CD4-positive, alpha-beta T cell treated with Interferon alpha-2 for 1 hour (primary cell): ENCODE measurements around the gene KPNA4.
"Not testable (repeated sequence)": the region's sequence is repeated elsewhere in the genome, so short reads cannot be mapped to it uniquely, and the experiment has no call there.

Source experiments
- DNase-seq, 2 donors: peaks; one replicate each; pipeline ENCODE4 v3.0.0-alpha.2; 2020 to 2022

The KPNA4 gene

GRCh38 chr3:160482796-160483195 is 82.6 kb downstream of the KPNA4 start:
- no peak for DNase-seq

GRCh38 chr3:160481856-160482255 is 83.5 kb downstream of the KPNA4 start:
- DNase-seq, result no peak

GRCh38 chr3:160480931-160481330 is 84.4 kb downstream of the KPNA4 start:
- DNase-seq, result no peak

- no peak for DNase-seq
Observed at GRCh38 chr3:160479376-160479775, 86.0 kb downstream of the KPNA4 start.

GRCh38 chr3:160478338-160478737 is 87.0 kb downstream of the KPNA4 start:
- no peak for DNase-seq

- no peak for DNase-seq
Observed at GRCh38 chr3:160477750-160478149, 87.6 kb downstream of the KPNA4 start.

- DNase-seq, result no peak
Observed at GRCh38 chr3:160475884-160476283, 89.5 kb downstream of the KPNA4 start.

GRCh38 chr3:160475153-160475552 is 90.2 kb downstream of the KPNA4 start:
- no peak for DNase-seq

GRCh38 chr3:160474416-160474838 is 90.9 kb downstream of the KPNA4 start:
- DNase-seq, result no peak

- no peak for DNase-seq
Observed at GRCh38 chr3:160473978-160474377, 91.4 kb downstream of the KPNA4 start.

- DNase-seq, result no peak
Observed at GRCh38 chr3:160473221-160473620, 92.2 kb downstream of the KPNA4 start.

- no peak for DNase-seq
Observed at GRCh38 chr3:160472344-160472743, 93.0 kb downstream of the KPNA4 start.

- no peak for DNase-seq
Observed at GRCh38 chr3:160471892-160472291, 93.5 kb downstream of the KPNA4 start.

- DNase-seq, result no peak
Observed at GRCh38 chr3:160470181-160470580, 95.2 kb downstream of the KPNA4 start.

- DNase-seq, result no peak
Observed at GRCh38 chr3:160464971-160465370, 100.4 kb downstream of the KPNA4 start.

GRCh38 chr3:160464321-160464720 is 101.0 kb downstream of the KPNA4 start:
- no peak for DNase-seq

GRCh38 chr3:160460033-160460432 is 105.3 kb downstream of the KPNA4 start:
- DNase-seq, result no peak

- no peak for DNase-seq
Observed at GRCh38 chr3:160459450-160459970, 105.9 kb downstream of the KPNA4 start.

GRCh38 chr3:160458151-160458550 is 107.2 kb downstream of the KPNA4 start:
- no peak for DNase-seq

GRCh38 chr3:160455846-160456245 is 109.5 kb downstream of the KPNA4 start:
- DNase-seq, result no peak

- no peak for DNase-seq
Observed at GRCh38 chr3:160454995-160455394, 110.4 kb downstream of the KPNA4 start.

- DNase-seq, result not testable (repeated sequence)
Observed at GRCh38 chr3:160452251-160452650, 113.1 kb downstream of the KPNA4 start.

- no peak for DNase-seq
Observed at GRCh38 chr3:160451602-160452001, 113.8 kb downstream of the KPNA4 start.

- DNase-seq, result no peak
Observed at GRCh38 chr3:160450846-160451245, 114.5 kb downstream of the KPNA4 start.
